H9 (cell line): ENCODE results near the gene USH2A. TPM values are rescaled to one million over a fixed set of nuclear protein-coding genes. Genes with fewer than 3 reads are reported as not detected.

Experiments used
- DNase-seq: peaks from one replicate; pipeline ENCODE4 v3.0.0-alpha.2; 2017
- H2AFZ ChIP-seq: one replicate; pipeline ENCODE4 v1.6.1; 2013; ENCODE audit warnings: mild to moderate bottlenecking, low read length, control low read depth, moderate library complexity
- H2AK5ac ChIP-seq: 2 replicates; pipeline ENCODE4 v1.6.1; 2013; ENCODE audit warnings: low read length, control low read depth, mixed read lengths; ENCODE audit not compliant: insufficient read length
- H2BK120ac ChIP-seq: one replicate; pipeline ENCODE4 v1.6.1; 2013; ENCODE audit warnings: low read depth, mild to moderate bottlenecking, low read length, control low read depth, inconsistent platforms; ENCODE audit not compliant: poor library complexity, severe bottlenecking
- H2BK12ac ChIP-seq: 2 replicates; pipeline ENCODE4 v1.6.1; 2013; ENCODE audit warnings: low read length, control low read depth, mixed read lengths, low read depth; ENCODE audit not compliant: insufficient read length
- H2BK15ac ChIP-seq: 2 replicates; pipeline ENCODE4 v1.6.1; 2013; ENCODE audit warnings: low read depth, low read length, control low read depth
- H2BK20ac ChIP-seq: one replicate; pipeline ENCODE4 v1.6.1; 2013; ENCODE audit warnings: low read depth, mild to moderate bottlenecking, low read length, control low read depth, inconsistent platforms; ENCODE audit not compliant: poor library complexity, severe bottlenecking
- H2BK5ac ChIP-seq: 2 replicates; pipeline ENCODE4 v1.6.1; 2013; ENCODE audit warnings: low read length, control low read depth, mixed read lengths; ENCODE audit not compliant: insufficient read length
- H3K14ac ChIP-seq: 2 replicates; pipeline ENCODE4 v1.6.1; 2013; ENCODE audit warnings: low read length, control low read depth; ENCODE audit not compliant: insufficient read depth
- H3K18ac ChIP-seq: 2 replicates; pipeline ENCODE4 v1.6.1; 2013; ENCODE audit warnings: low read depth, mild to moderate bottlenecking, mixed read lengths, low read length, control low read depth; ENCODE audit not compliant: insufficient read length
- H3K23ac ChIP-seq: 2 replicates; pipeline ENCODE4 v1.6.1; 2013; ENCODE audit warnings: low read length, control low read depth, mixed read lengths, low read depth; ENCODE audit not compliant: insufficient read length
- H3K23me2 ChIP-seq: 2 replicates; pipeline ENCODE4 v1.6.1; 2013; ENCODE audit warnings: low read depth, mild to moderate bottlenecking, mixed read lengths, low read length, control low read depth; ENCODE audit not compliant: insufficient read length, poor library complexity, severe bottlenecking
- H3K27ac ChIP-seq: 2 replicates; pipeline ENCODE4 v1.5.1; 2013; ENCODE audit warnings: low read length, control low read depth, mixed read lengths, low read depth; ENCODE audit not compliant: insufficient read length
- H3K27me3 ChIP-seq: 2 replicates; pipeline ENCODE4 v1.6.1; 2013; ENCODE audit warnings: low read length, control low read depth, inconsistent platforms; ENCODE audit not compliant: insufficient read depth
- H3K4ac ChIP-seq: 2 replicates; pipeline ENCODE4 v1.6.1; 2013; ENCODE audit warnings: low read depth, mild to moderate bottlenecking, control low read depth, inconsistent platforms, low read length, moderate library complexity
- H3K4me1 ChIP-seq: 2 replicates; pipeline ENCODE4 v1.6.1; 2013; ENCODE audit warnings: low read length, control low read depth, inconsistent platforms; ENCODE audit not compliant: insufficient read depth
- H3K4me2 ChIP-seq: 2 replicates; pipeline ENCODE4 v1.6.1; 2013; ENCODE audit warnings: low read length, control low read depth, mixed read lengths; ENCODE audit not compliant: insufficient read length, insufficient read depth
- H3K56ac ChIP-seq: 2 replicates; pipeline ENCODE4 v1.6.1; 2013; ENCODE audit warnings: low read depth, mild to moderate bottlenecking, mixed read lengths, low read length, control low read depth; ENCODE audit not compliant: insufficient read length
- H3K79me1 ChIP-seq: 2 replicates; pipeline ENCODE4 v1.6.1; 2013; ENCODE audit warnings: low read depth, mild to moderate bottlenecking, moderate library complexity, low read length, control low read depth, inconsistent platforms; ENCODE audit not compliant: insufficient read depth, poor library complexity, severe bottlenecking
- H3K79me2 ChIP-seq: 2 replicates; pipeline ENCODE4 v1.6.1; 2013; ENCODE audit warnings: low read length, control low read depth, inconsistent platforms; ENCODE audit not compliant: insufficient read depth
- H3K9ac ChIP-seq: 2 replicates; pipeline ENCODE4 v1.6.1; 2013; ENCODE audit warnings: low read length, control low read depth, mixed read lengths; ENCODE audit not compliant: insufficient read length; ENCODE audit errors: extremely low read depth
- H3K9me3 ChIP-seq: one replicate; pipeline ENCODE4 v1.6.1; 2013; ENCODE audit warnings: low read depth, low read length, inconsistent platforms; ENCODE audit not compliant: control insufficient read depth
- H3T11ph ChIP-seq: one replicate; pipeline ENCODE4 v1.6.1; 2013; ENCODE audit warnings: mild to moderate bottlenecking, low read length, control low read depth, inconsistent platforms
- H4K20me1 ChIP-seq: one replicate; pipeline ENCODE4 v1.6.1; 2013; ENCODE audit not compliant: control insufficient read depth, insufficient read length, insufficient read depth
- H4K5ac ChIP-seq: 2 replicates; pipeline ENCODE4 v1.6.1; 2013; ENCODE audit warnings: low read depth, mild to moderate bottlenecking, mixed read lengths, low read length, control low read depth; ENCODE audit not compliant: insufficient read length
- H4K8ac ChIP-seq: replicated peaks from 2 replicates; pipeline ENCODE4 v1.6.1; 2013; ENCODE audit warnings: low read length, control low read depth, mixed read lengths, low read depth; ENCODE audit not compliant: insufficient read length
- H4K91ac ChIP-seq: 2 replicates; pipeline ENCODE4 v1.6.1; 2013; ENCODE audit warnings: low read depth, mild to moderate bottlenecking, moderate library complexity, mixed read lengths, low read length, control low read depth; ENCODE audit not compliant: insufficient read length
- H3K27ac Mint-ChIP-seq, 3 experiments: 2 replicates in 2 of 3; 3 replicates in 1 of 3; pipeline ENCODE4 v1.8.0; 2020 to 2021; ENCODE audit warnings: mixed read lengths in 3 of 3, mild to moderate bottlenecking in 1 of 3, moderate library complexity in 1 of 3
- H3K27me3 Mint-ChIP-seq: 2 replicates; pipeline ENCODE4 v1.8.0; 2021; ENCODE audit warnings: low read depth, mild to moderate bottlenecking, moderate library complexity, mixed read lengths
- H3K36me3 Mint-ChIP-seq, 3 experiments: 2 replicates in 2 of 3; 3 replicates in 1 of 3; pipeline ENCODE4 v1.8.0; 2020 to 2021; ENCODE audit warnings: low read depth in 3 of 3, mixed read lengths in 3 of 3; ENCODE audit not compliant: insufficient read depth in 1 of 3
- H3K4me1 Mint-ChIP-seq, 2 experiments: 2 replicates each; pipeline ENCODE4 v1.8.0; 2020; ENCODE audit warnings: mixed read lengths in 2 of 2
- H3K4me3 Mint-ChIP-seq, 2 experiments: 2 replicates in 1 of 2; 3 replicates in 1 of 2; pipeline ENCODE4 v1.8.0; 2020 to 2021; ENCODE audit warnings: mild to moderate bottlenecking in 2 of 2, mixed read lengths in 2 of 2, moderate library complexity in 1 of 2
- H3K9me3 Mint-ChIP-seq, 2 experiments: 2 replicates in 1 of 2; 3 replicates in 1 of 2; pipeline ENCODE4 v1.8.0; 2020; ENCODE audit warnings: mild to moderate bottlenecking in 2 of 2, mixed read lengths in 2 of 2, moderate library complexity in 1 of 2
- CTCF ChIP-seq: fragments of 200-600 bp; sonication (generic); conservative IDR thresholded peaks from 3 replicates; pipeline ENCODE4 v1.8.0; 2021; ENCODE audit warnings: antibody characterized with exemption, mild to moderate bottlenecking
- WGBS: extraction: QIAGEN DNeasy Blood & Tissue Kit; methylation state at CpG from one replicate; pipeline ENCODE4 v1.1.7; 2013; ENCODE audit warnings: missing lambda C conversion rate, low lambda C conversion rate, mixed read lengths; ENCODE audit not compliant: insufficient read length; ENCODE audit errors: extremely low coverage; 5-methylcytosine and 5-hydroxymethylcytosine counted together
- total RNA-seq: library from RNA; stranded (reverse); gene quantifications from 2 replicates; pipeline ENCODE4 v1.2.1, GENCODE V29; 2021

USH2A gene
- total RNA-seq, 1 experiment from 2014 or later = 0.11 TPM

GRCh38 chr1:216325336-216325735, 97.9 kb downstream of the USH2A start:
- no peak for TF ChIP-seq CTCF
- no peak overlapping the region for H3K27ac Mint-ChIP-seq

More at GRCh38 chr1:216325336-216325735, 97.9 kb downstream of the USH2A start:
- H3K14ac ChIP-seq = no peak overlapping the region; the same call in 1 of the 2 replicates
- H2AK5ac ChIP-seq = no peak overlapping the region
- H3K79me1 ChIP-seq = no peaks in the 10 kb centered on the region
- H3K9ac ChIP-seq = no peak overlapping the region
- no peak overlapping the region for H3K4me2 ChIP-seq
- no peak overlapping the region for H4K8ac ChIP-seq
- no CpG with 5 or more reads among the region's 7 CpGs for WGBS
- no peaks in the 10 kb centered on the region for H3K79me2 ChIP-seq
- H2BK15ac ChIP-seq = no peak overlapping the region
- no peak overlapping the region for H3K4ac ChIP-seq
- H2BK20ac ChIP-seq = no peak overlapping the region
- Mint-ChIP-seq H3K4me1 (peaks cover 2 to 3% of the 10 kb centered on the region in 2 experiments; a peak in 3 of 4 replicates), H3K9me3 (no peaks in the 10 kb centered on the region), H3K4me3 (no peak overlapping the region), H3K27me3 (no peaks in the 10 kb centered on the region), H3K36me3 (no peaks in the 10 kb centered on the region)
- H3K27me3 ChIP-seq = no peaks in the 10 kb centered on the region
- H4K5ac ChIP-seq = no peak overlapping the region
- H2BK120ac ChIP-seq = no peak overlapping the region
- H3K56ac ChIP-seq = no peak overlapping the region
- H3T11ph ChIP-seq = no peak overlapping the region
- no peak overlapping the region for H2AFZ ChIP-seq
- H3K18ac ChIP-seq = no peak overlapping the region
- no peak for DNase-seq
- H3K27ac ChIP-seq = no peak overlapping the region
- no peak overlapping the region for H4K91ac ChIP-seq
- H3K23me2 ChIP-seq = no peaks in the 10 kb centered on the region
- H2BK5ac ChIP-seq = no peak overlapping the region
- H3K9me3 ChIP-seq = no peaks in the 10 kb centered on the region
- H3K4me1 ChIP-seq = no peaks in the 10 kb centered on the region
- H2BK12ac ChIP-seq = no peak overlapping the region
- no peaks in the 10 kb centered on the region for H4K20me1 ChIP-seq
- no peak overlapping the region for H3K23ac ChIP-seq
